Caco-2 (cell line): ENCODE data around the gene SYT15B. TPM values are rescaled to one million over a fixed set of nuclear protein-coding genes. Genes with fewer than 3 reads are reported as not detected.
A peak's percentile ranks its signal among the peaks of the same experiment; 100 is the strongest.
"Not testable (repeated sequence)": the region's sequence is repeated elsewhere in the genome, so short reads cannot be mapped to it uniquely, and the experiment has no call there.

Source experiments
- Bru-seq: library from RNA; stranded (reverse); fragments of 400-500 nt; gene quantifications from one replicate; lab custom pipeline; 2021; lab: Mats Ljungman, UMichigan
- BruChase-seq, 2 experiments: library from RNA; stranded (reverse); fragments of 400-500 nt; gene quantifications; one replicate each; lab custom pipeline; 2021; lab: Mats Ljungman, UMichigan
- BruUV-seq: library from RNA; stranded (reverse); fragments of 400-500 nt; replicated peaks from 2 replicates; lab custom pipeline; 2021; lab: Mats Ljungman, UMichigan
- CTCF ChIA-PET: fragments of 300-600 bp; sonication (Branson Sonifier 250); formaldehyde crosslinking; loops from one replicate; lab custom pipeline; 2022; ENCODE audit warnings: antibody characterized with exemption; lab: Charles Lee
- POLR2A ChIA-PET: fragments of 300-600 bp; sonication (Branson Sonifier 250); formaldehyde crosslinking; loops from one replicate; lab custom pipeline; 2022; ENCODE audit warnings: antibody characterized with exemption; lab: Charles Lee
- DNase-seq, 2 experiments: peaks; one replicate each; pipeline versions ENCODE4 v3.0.0 to v3.0.0-alpha.2; 2020 to 2022
- H3K27me3 ChIP-seq: replicated peaks from 2 replicates; pipeline ENCODE4 v1.6.0; 2011; ENCODE audit warnings: low read length; ENCODE audit not compliant: control insufficient read depth, insufficient read depth
- H3K36me3 ChIP-seq: 2 replicates; pipeline ENCODE4 v1.5.1; 2011; ENCODE audit warnings: low read length; ENCODE audit not compliant: control insufficient read depth, insufficient read depth
- H3K4me1 ChIP-seq: fragments of 250-450 bp; sonication (Bioruptor Pico); 2 replicates; pipeline ENCODE4 v1.5.1; 2020; ENCODE audit warnings: mild to moderate bottlenecking
- H3K4me3 ChIP-seq: 2 replicates; pipeline ENCODE4 v1.5.1; 2011; ENCODE audit warnings: low read depth, mild to moderate bottlenecking, control low read depth, low read length
- H3K9me3 ChIP-seq: fragments of 250-450 bp; sonication (Bioruptor Pico); 2 replicates; pipeline ENCODE4 v1.5.1; 2020; ENCODE audit warnings: mild to moderate bottlenecking, moderate library complexity
- H3K27ac Mint-ChIP-seq: one replicate; pipeline ENCODE4 v1.8.0; 2022; ENCODE audit warnings: mixed read lengths; ENCODE audit not compliant: unreplicated experiment
- H3K27me3 Mint-ChIP-seq: one replicate; pipeline ENCODE4 v1.8.0; 2022; ENCODE audit warnings: mixed read lengths; ENCODE audit not compliant: insufficient read depth, unreplicated experiment
- H3K36me3 Mint-ChIP-seq: one replicate; pipeline ENCODE4 v1.8.0; 2022; ENCODE audit warnings: mild to moderate bottlenecking, mixed read lengths; ENCODE audit not compliant: insufficient read depth, unreplicated experiment
- H3K4me1 Mint-ChIP-seq: one replicate; pipeline ENCODE4 v1.8.0; 2022; ENCODE audit warnings: low read depth, mixed read lengths; ENCODE audit not compliant: unreplicated experiment
- H3K4me3 Mint-ChIP-seq: one replicate; pipeline ENCODE4 v1.8.0; 2022; ENCODE audit warnings: mild to moderate bottlenecking, moderate library complexity, mixed read lengths; ENCODE audit not compliant: unreplicated experiment
- H3K9me3 Mint-ChIP-seq: one replicate; pipeline ENCODE4 v1.8.0; 2022; ENCODE audit warnings: mixed read lengths; ENCODE audit not compliant: unreplicated experiment
- CTCF ChIP-seq, 2 experiments: fragments of 200-600 bp in 1 of 2; IDR thresholded peaks; 1 replicate in 1 of 2; 2 replicates in 1 of 2; pipeline versions ENCODE4 v1.5.1 to v1.8.0; 2011 to 2022; ENCODE audit warnings: antibody characterized with exemption in 1 of 2, control low read depth in 1 of 2, inconsistent platforms in 1 of 2, low read depth in 1 of 2, low read length in 1 of 2, mild to moderate bottlenecking in 1 of 2, moderate library complexity in 1 of 2; ENCODE audit not compliant: insufficient read depth in 1 of 2, severe bottlenecking in 1 of 2, unreplicated experiment in 1 of 2
- intact Hi-C: fragments of 100-400 bp; cut with micrococcal nuclease; formaldehyde crosslinking; loops from one replicate; pipeline ENCODE4 v1.10.0; 2022; ENCODE audit not compliant: unreplicated experiment
- long read RNA-seq: library from polyadenylated mRNA; stranded (forward); transcript quantifications from one replicate; pipeline ENCODE4 v2.0.0, GENCODE V29; 2022
- total RNA-seq: library from RNA; stranded (reverse); gene quantifications from 2 replicates; pipeline ENCODE4 v1.2.3, GENCODE V29; 2022

The SYT15B gene
- total RNA-seq (0.11 TPM in 1 of 2 replicates, not detected in the other), Bru-seq, nascent RNA (percentile 6 among the genes with signal in this experiment), BruChase-seq, experiment 1, labeled RNA remaining after a 2-hour chase (not detected), BruChase-seq, experiment 2, labeled RNA remaining after a 6-hour chase (not detected)
- long read RNA-seq, partial matches to known transcripts, result 0 of 4 reads
- long read RNA-seq, other reads (novel, unspliced or antisense), result 4 of 4 reads

GRCh38 chr10:47763554-47764175, at the start of gene SYT15B:
SYT15B (minus strand) TSS chr10:47763592; CDS start chr10:47762640, 952 bp downstream.
- H3K4me1 ChIP-seq, BruUV-seq, H3K4me3 Mint-ChIP-seq, DNase-seq, intact Hi-C loops, POLR2A ChIA-PET, H3K27me3 ChIP-seq, H3K27me3 Mint-ChIP-seq, H3K4me1 Mint-ChIP-seq, H3K4me3 ChIP-seq, H3K36me3 ChIP-seq, H3K36me3 Mint-ChIP-seq, H3K9me3 Mint-ChIP-seq, CTCF ChIA-PET, H3K9me3 ChIP-seq, H3K27ac Mint-ChIP-seq: not testable (repeated sequence)

- POLR2A ChIA-PET, H3K27me3 Mint-ChIP-seq, H3K27ac Mint-ChIP-seq: not testable (repeated sequence)
Observed at GRCh38 chr10:47779590-47779989, 16.2 kb upstream of the SYT15B start.

GRCh38 chr10:47775361-47776231, 12.2 kb upstream of the SYT15B start:
- peak; percentile 78 to 80 for DNase-seq

More at GRCh38 chr10:47779590-47779989, 16.2 kb upstream of the SYT15B start:
- H3K9me3 Mint-ChIP-seq, H3K9me3 ChIP-seq, H3K4me3 ChIP-seq, H3K4me3 Mint-ChIP-seq, CTCF ChIA-PET, BruUV-seq, H3K4me1 Mint-ChIP-seq, H3K27me3 ChIP-seq, H3K36me3 ChIP-seq, intact Hi-C loops, DNase-seq, H3K36me3 Mint-ChIP-seq, H3K4me1 ChIP-seq: not testable (repeated sequence)

GRCh38 chr10:47770745-47771144, 7.4 kb upstream of the SYT15B start:
- H3K9me3 ChIP-seq, H3K27ac Mint-ChIP-seq, H3K27me3 Mint-ChIP-seq, DNase-seq, H3K4me1 Mint-ChIP-seq, H3K4me3 ChIP-seq, POLR2A ChIA-PET, H3K4me1 ChIP-seq, H3K9me3 Mint-ChIP-seq, BruUV-seq, H3K4me3 Mint-ChIP-seq, intact Hi-C loops, CTCF ChIA-PET, H3K36me3 Mint-ChIP-seq, H3K27me3 ChIP-seq, H3K36me3 ChIP-seq: not testable (repeated sequence)

More at GRCh38 chr10:47775361-47776231, 12.2 kb upstream of the SYT15B start:
- H3K27me3 ChIP-seq, H3K4me3 ChIP-seq, H3K4me3 Mint-ChIP-seq, POLR2A ChIA-PET, intact Hi-C loops, H3K36me3 ChIP-seq, H3K27ac Mint-ChIP-seq, H3K36me3 Mint-ChIP-seq, BruUV-seq, H3K27me3 Mint-ChIP-seq, H3K4me1 ChIP-seq, H3K4me1 Mint-ChIP-seq, H3K9me3 ChIP-seq, H3K9me3 Mint-ChIP-seq: not testable (repeated sequence)
- CTCF ChIA-PET, result interaction anchor here (1.0 to 1.2 kb wide), 2 partner anchors 1217 to 1236 kb away, joined by 5 to 6 read pairs; no protein-coding TSS in a partner anchor
- peak; percentile 77 to 87 for TF ChIP-seq CTCF (IDR thresholded peaks at IDR 0.05; ENCODE audit: insufficient read depth in 1 of 2, low read depth in 1 of 2, low read length in 1 of 2, severe bottlenecking in 1 of 2, unreplicated experiment in 1 of 2)

- H3K36me3 ChIP-seq, H3K27me3 Mint-ChIP-seq, DNase-seq, H3K4me3 Mint-ChIP-seq, BruUV-seq, H3K4me1 Mint-ChIP-seq, H3K4me3 ChIP-seq, POLR2A ChIA-PET, H3K27ac Mint-ChIP-seq, H3K36me3 Mint-ChIP-seq, intact Hi-C loops, H3K4me1 ChIP-seq, H3K9me3 ChIP-seq, CTCF ChIA-PET, H3K9me3 Mint-ChIP-seq, H3K27me3 ChIP-seq: not testable (repeated sequence)
Observed at GRCh38 chr10:47768578-47769115, 5.3 kb upstream of the SYT15B start.
